Caco-2 (cell line): ENCODE measurements around the gene BARHL1. TPM values are rescaled to one million over a fixed set of nuclear protein-coding genes. Genes with fewer than 3 reads are reported as not detected.

Source experiments
- BruUV-seq: library from RNA; stranded (reverse); fragments of 400-500 nt; replicated peaks from 2 replicates; lab custom pipeline; 2021; lab: Mats Ljungman, UMichigan
- CTCF ChIA-PET: fragments of 300-600 bp; sonication (Branson Sonifier 250); formaldehyde crosslinking; loops from one replicate; lab custom pipeline; 2022; ENCODE audit warnings: antibody characterized with exemption; lab: Charles Lee
- POLR2A ChIA-PET: fragments of 300-600 bp; sonication (Branson Sonifier 250); formaldehyde crosslinking; loops from one replicate; lab custom pipeline; 2022; ENCODE audit warnings: antibody characterized with exemption; lab: Charles Lee
- DNase-seq, 2 experiments: peaks; one replicate each; pipeline versions ENCODE4 v3.0.0 to v3.0.0-alpha.2; 2020 to 2022
- H3K27me3 ChIP-seq: replicated peaks from 2 replicates; pipeline ENCODE4 v1.6.0; 2011; ENCODE audit warnings: low read length; ENCODE audit not compliant: control insufficient read depth, insufficient read depth
- H3K36me3 ChIP-seq: 2 replicates; pipeline ENCODE4 v1.5.1; 2011; ENCODE audit warnings: low read length; ENCODE audit not compliant: control insufficient read depth, insufficient read depth
- H3K4me1 ChIP-seq: fragments of 250-450 bp; sonication (Bioruptor Pico); 2 replicates; pipeline ENCODE4 v1.5.1; 2020; ENCODE audit warnings: mild to moderate bottlenecking
- H3K4me3 ChIP-seq: 2 replicates; pipeline ENCODE4 v1.5.1; 2011; ENCODE audit warnings: low read depth, mild to moderate bottlenecking, control low read depth, low read length
- H3K9me3 ChIP-seq: fragments of 250-450 bp; sonication (Bioruptor Pico); 2 replicates; pipeline ENCODE4 v1.5.1; 2020; ENCODE audit warnings: mild to moderate bottlenecking, moderate library complexity
- H3K27ac Mint-ChIP-seq: one replicate; pipeline ENCODE4 v1.8.0; 2022; ENCODE audit warnings: mixed read lengths; ENCODE audit not compliant: unreplicated experiment
- H3K27me3 Mint-ChIP-seq: one replicate; pipeline ENCODE4 v1.8.0; 2022; ENCODE audit warnings: mixed read lengths; ENCODE audit not compliant: insufficient read depth, unreplicated experiment
- H3K36me3 Mint-ChIP-seq: one replicate; pipeline ENCODE4 v1.8.0; 2022; ENCODE audit warnings: mild to moderate bottlenecking, mixed read lengths; ENCODE audit not compliant: insufficient read depth, unreplicated experiment
- H3K4me1 Mint-ChIP-seq: one replicate; pipeline ENCODE4 v1.8.0; 2022; ENCODE audit warnings: low read depth, mixed read lengths; ENCODE audit not compliant: unreplicated experiment
- H3K4me3 Mint-ChIP-seq: one replicate; pipeline ENCODE4 v1.8.0; 2022; ENCODE audit warnings: mild to moderate bottlenecking, moderate library complexity, mixed read lengths; ENCODE audit not compliant: unreplicated experiment
- H3K9me3 Mint-ChIP-seq: one replicate; pipeline ENCODE4 v1.8.0; 2022; ENCODE audit warnings: mixed read lengths; ENCODE audit not compliant: unreplicated experiment
- intact Hi-C: fragments of 100-400 bp; cut with micrococcal nuclease; formaldehyde crosslinking; loops from one replicate; pipeline ENCODE4 v1.10.0; 2022; ENCODE audit not compliant: unreplicated experiment
- total RNA-seq: library from RNA; stranded (reverse); gene quantifications from 2 replicates; pipeline ENCODE4 v1.2.3, GENCODE V29; 2022
- TF ChIP-seq, protein P1 (sequence below), 2 experiments: fragments of 200-600 bp in 1 of 2; IDR thresholded peaks; 1 replicate in 1 of 2; 2 replicates in 1 of 2; pipeline versions ENCODE4 v1.5.1 to v1.8.0; 2011 to 2022; ENCODE audit warnings: antibody characterized with exemption in 1 of 2, control low read depth in 1 of 2, inconsistent platforms in 1 of 2, low read depth in 1 of 2, low read length in 1 of 2, mild to moderate bottlenecking in 1 of 2, moderate library complexity in 1 of 2; ENCODE audit not compliant: insufficient read depth in 1 of 2, severe bottlenecking in 1 of 2, unreplicated experiment in 1 of 2

The BARHL1 gene
- total RNA-seq, 1 experiment from 2014 or later: not detected

DNA sequence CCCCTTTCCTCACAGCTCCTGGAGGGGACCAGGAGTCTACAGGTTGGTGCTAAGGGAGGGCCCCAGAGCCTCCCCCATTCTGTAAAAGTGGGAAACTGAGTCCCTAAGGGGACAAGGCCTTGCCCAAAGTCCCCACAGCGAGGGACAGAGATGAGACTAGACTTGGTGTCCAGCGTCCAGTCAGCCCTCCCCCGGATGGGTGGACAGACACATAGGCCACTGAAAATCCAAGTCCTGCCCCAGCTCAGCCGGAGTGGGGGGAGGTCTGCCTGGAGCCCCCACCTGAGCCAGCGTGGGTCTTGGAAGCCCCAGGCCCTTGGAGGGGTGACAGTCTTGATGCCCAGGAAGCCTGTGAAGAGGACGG is 5.2 kb downstream of the BARHL1 start:
- H3K36me3 Mint-ChIP-seq: peaks cover 24% of the 10 kb centered on the region

DNA sequence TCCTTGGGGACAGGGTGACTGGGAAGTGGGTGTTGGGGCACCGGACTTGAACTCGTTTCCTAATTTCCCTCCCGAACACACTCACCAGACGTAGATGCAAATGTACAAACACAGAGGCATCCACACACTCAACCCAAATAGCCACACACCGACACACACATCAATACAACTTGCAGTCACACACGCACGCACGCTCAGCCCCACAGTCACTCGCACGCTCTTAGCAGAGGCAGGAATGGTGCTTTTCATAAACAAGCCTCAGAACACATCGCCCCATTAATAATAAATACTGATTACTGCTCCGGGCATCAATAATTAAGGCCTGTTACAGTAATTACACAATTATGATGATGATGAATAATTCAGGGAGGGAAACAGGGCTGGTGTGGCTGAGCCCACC is 5.7 kb downstream of the BARHL1 start:
- intact Hi-C loops: no loop called here
- CTCF ChIA-PET: no interaction called here
- Histone ChIP-seq H3K27me3 (no peaks in the 10 kb centered on the region), H3K36me3 (no peaks in the 10 kb centered on the region), H3K4me1 (no peaks in the 10 kb centered on the region), H3K4me3 (no peak overlapping the region), H3K9me3 (no peaks in the 10 kb centered on the region)
- H3K27ac Mint-ChIP-seq: no peak overlapping the region
- POLR2A ChIA-PET: no interaction called here
- no TSS peak for BruUV-seq
- TF ChIP-seq, protein P1, sequence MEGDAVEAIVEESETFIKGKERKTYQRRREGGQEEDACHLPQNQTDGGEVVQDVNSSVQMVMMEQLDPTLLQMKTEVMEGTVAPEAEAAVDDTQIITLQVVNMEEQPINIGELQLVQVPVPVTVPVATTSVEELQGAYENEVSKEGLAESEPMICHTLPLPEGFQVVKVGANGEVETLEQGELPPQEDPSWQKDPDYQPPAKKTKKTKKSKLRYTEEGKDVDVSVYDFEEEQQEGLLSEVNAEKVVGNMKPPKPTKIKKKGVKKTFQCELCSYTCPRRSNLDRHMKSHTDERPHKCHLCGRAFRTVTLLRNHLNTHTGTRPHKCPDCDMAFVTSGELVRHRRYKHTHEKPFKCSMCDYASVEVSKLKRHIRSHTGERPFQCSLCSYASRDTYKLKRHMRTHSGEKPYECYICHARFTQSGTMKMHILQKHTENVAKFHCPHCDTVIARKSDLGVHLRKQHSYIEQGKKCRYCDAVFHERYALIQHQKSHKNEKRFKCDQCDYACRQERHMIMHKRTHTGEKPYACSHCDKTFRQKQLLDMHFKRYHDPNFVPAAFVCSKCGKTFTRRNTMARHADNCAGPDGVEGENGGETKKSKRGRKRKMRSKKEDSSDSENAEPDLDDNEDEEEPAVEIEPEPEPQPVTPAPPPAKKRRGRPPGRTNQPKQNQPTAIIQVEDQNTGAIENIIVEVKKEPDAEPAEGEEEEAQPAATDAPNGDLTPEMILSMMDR (IDR thresholded peaks at IDR 0.05; ENCODE audit: insufficient read depth in 1 of 2, low read depth in 1 of 2, low read length in 1 of 2, severe bottlenecking in 1 of 2, unreplicated experiment in 1 of 2): no peak
- H3K36me3 Mint-ChIP-seq: peaks cover 24% of the 10 kb centered on the region
- no peaks in the 10 kb centered on the region for H3K4me1 Mint-ChIP-seq
- H3K4me3 Mint-ChIP-seq: no peak overlapping the region
- peaks cover 3% of the 10 kb centered on the region for H3K27me3 Mint-ChIP-seq
- H3K9me3 Mint-ChIP-seq: no peaks in the 10 kb centered on the region
- DNase-seq: no peak

More for the DNA sequence above, 5.2 kb downstream of the BARHL1 start:
- intact Hi-C loops: no loop called here
- BruUV-seq: no TSS peak
- Histone ChIP-seq H3K9me3 (no peaks in the 10 kb centered on the region), H3K27me3 (no peaks in the 10 kb centered on the region), H3K4me3 (no peak overlapping the region), H3K4me1 (no peaks in the 10 kb centered on the region), H3K36me3 (no peaks in the 10 kb centered on the region)
- Mint-ChIP-seq H3K9me3 (no peaks in the 10 kb centered on the region), H3K27ac (no peak overlapping the region), H3K4me3 (no peak overlapping the region), H3K27me3 (peaks cover 5% of the 10 kb centered on the region), H3K4me1 (no peaks in the 10 kb centered on the region)
- TF ChIP-seq, protein P1 (IDR thresholded peaks at IDR 0.05; ENCODE audit: insufficient read depth in 1 of 2, low read depth in 1 of 2, low read length in 1 of 2, severe bottlenecking in 1 of 2, unreplicated experiment in 1 of 2): no peak
- ChIA-PET POLR2A (no interaction called here), CTCF (no interaction called here)
- no peak for DNase-seq

DNA sequence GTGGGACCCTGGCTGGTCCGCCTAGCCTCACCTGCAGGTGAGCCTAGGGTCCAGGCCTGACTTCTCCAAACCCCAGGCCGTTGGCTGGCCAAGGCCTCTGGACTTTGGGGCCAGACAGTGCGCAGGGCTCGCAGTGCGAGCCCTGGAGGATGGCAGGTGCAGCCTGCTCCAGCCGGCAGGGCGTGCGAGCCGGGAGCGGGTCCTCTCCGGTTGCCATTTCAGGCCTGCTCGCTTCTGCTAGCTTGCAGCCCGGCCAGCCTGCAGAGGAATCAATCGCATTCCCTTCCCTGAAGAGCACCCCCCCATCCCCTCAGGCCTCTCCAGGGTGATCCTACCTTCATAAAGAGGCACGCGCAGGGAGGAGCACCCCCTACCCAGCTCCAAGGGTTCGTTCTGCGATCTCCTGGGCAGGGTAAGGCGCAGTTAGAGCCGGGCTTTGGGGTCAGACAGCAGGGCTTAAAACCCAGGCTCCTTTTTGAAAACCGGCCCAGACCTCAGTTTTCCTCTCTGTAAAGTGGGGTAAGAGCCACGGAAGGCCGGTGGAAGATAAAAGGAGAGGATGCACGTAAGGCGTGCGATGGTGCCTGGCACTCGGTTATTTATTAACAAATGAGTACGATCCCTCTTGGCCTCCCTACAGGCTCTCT is 6.2 kb downstream of the BARHL1 start:
- no TSS peak for BruUV-seq
- no peaks in the 10 kb centered on the region for H3K4me1 ChIP-seq
- no peak overlapping the region for H3K4me3 Mint-ChIP-seq
- no peak for DNase-seq
- H3K27me3 ChIP-seq: no peaks in the 10 kb centered on the region
- H3K9me3 ChIP-seq: no peaks in the 10 kb centered on the region
- H3K4me1 Mint-ChIP-seq: no peaks in the 10 kb centered on the region
- no peak overlapping the region for H3K4me3 ChIP-seq
- no peaks in the 10 kb centered on the region for H3K36me3 ChIP-seq
- H3K36me3 Mint-ChIP-seq: peaks cover 29% of the 10 kb centered on the region
- TF ChIP-seq, protein P1 (IDR thresholded peaks at IDR 0.05; ENCODE audit: insufficient read depth in 1 of 2, low read depth in 1 of 2, low read length in 1 of 2, severe bottlenecking in 1 of 2, unreplicated experiment in 1 of 2): no peak
- intact Hi-C loops: no loop called here
- no peaks in the 10 kb centered on the region for H3K9me3 Mint-ChIP-seq
- H3K27me3 Mint-ChIP-seq: no peaks in the 10 kb centered on the region
- no peak overlapping the region for H3K27ac Mint-ChIP-seq
- ChIA-PET POLR2A (no interaction called here), CTCF (no interaction called here)
